Nephron progenitor cell (in vitro differentiated cells): ENCODE results near the gene CTXN1.

Experiments
- DNase-seq: peaks from one replicate; pipeline ENCODE4 v3.0.0; 2021
- H3K27ac Mint-ChIP-seq: 2 replicates; pipeline ENCODE4 v1.8.0; 2021; ENCODE audit warnings: mild to moderate bottlenecking, moderate library complexity, mixed read lengths
- H3K27me3 Mint-ChIP-seq: 2 replicates; pipeline ENCODE4 v1.8.0; 2021; ENCODE audit warnings: mild to moderate bottlenecking, low read depth, mixed read lengths; ENCODE audit not compliant: poor library complexity
- H3K36me3 Mint-ChIP-seq: 2 replicates; pipeline ENCODE4 v1.8.0; 2021; ENCODE audit warnings: low read depth, mixed read lengths
- H3K4me1 Mint-ChIP-seq: 2 replicates; pipeline ENCODE4 v1.8.0; 2021; ENCODE audit warnings: mixed read lengths
- H3K4me3 Mint-ChIP-seq: 2 replicates; pipeline ENCODE4 v1.8.0; 2021; ENCODE audit warnings: mild to moderate bottlenecking, moderate library complexity, mixed read lengths
- H3K9me3 Mint-ChIP-seq: 2 replicates; pipeline ENCODE4 v1.8.0; 2021; ENCODE audit warnings: mild to moderate bottlenecking, moderate library complexity, mixed read lengths
- CTCF ChIP-seq: fragments of 200-600 bp; sonication (generic); IDR thresholded peaks from 2 replicates; pipeline ENCODE4 v1.5.0; 2021; ENCODE audit warnings: antibody characterized with exemption

Gene CTXN1

GRCh38 chr19:7914099-7914498 is 11.8 kb downstream of the CTXN1 start:
- Mint-ChIP-seq H3K27me3 (peaks cover 56% of the 10 kb centered on the region), H3K4me1 (peaks cover 18% of the 10 kb centered on the region), H3K36me3 (peaks cover 20% of the 10 kb centered on the region), H3K9me3 (no peaks in the 10 kb centered on the region), H3K27ac (no peak overlapping the region), H3K4me3 (no peak overlapping the region)
- TF ChIP-seq CTCF: no peak
- no peak for DNase-seq

- no peak overlapping the region for H3K4me3 Mint-ChIP-seq
Observed at GRCh38 chr19:7913652-7914051, 12.3 kb downstream of the CTXN1 start.

GRCh38 chr19:7912697-7913564 is 13.0 kb downstream of the CTXN1 start:
- Mint-ChIP-seq H3K36me3 (peaks cover 20% of the 10 kb centered on the region), H3K27me3 (peaks cover 44% of the 10 kb centered on the region), H3K9me3 (no peaks in the 10 kb centered on the region), H3K27ac (peak overlapping the region; percentile 61), H3K4me3 (no peak overlapping the region), H3K4me1 (peaks cover 15% of the 10 kb centered on the region)
- no peak for DNase-seq
- no peak for TF ChIP-seq CTCF

More at GRCh38 chr19:7913652-7914051, 12.3 kb downstream of the CTXN1 start:
- Mint-ChIP-seq H3K27me3 (peaks cover 52% of the 10 kb centered on the region), H3K4me1 (peaks cover 18% of the 10 kb centered on the region), H3K9me3 (no peaks in the 10 kb centered on the region), H3K27ac (no peak overlapping the region), H3K36me3 (peaks cover 20% of the 10 kb centered on the region)
- no peak for DNase-seq
- no peak for TF ChIP-seq CTCF

GRCh38 chr19:7912144-7912696 is 13.7 kb downstream of the CTXN1 start:
- H3K27me3 Mint-ChIP-seq: peaks cover 37% of the 10 kb centered on the region
- no peak overlapping the region for H3K27ac Mint-ChIP-seq
- H3K4me1 Mint-ChIP-seq: peaks cover 13% of the 10 kb centered on the region
- peaks cover 20% of the 10 kb centered on the region for H3K36me3 Mint-ChIP-seq
- DNase-seq: no peak
- TF ChIP-seq CTCF: no peak
- H3K9me3 Mint-ChIP-seq: no peaks in the 10 kb centered on the region
- no peak overlapping the region for H3K4me3 Mint-ChIP-seq

- no peak for DNase-seq
- H3K4me3 Mint-ChIP-seq: no peak overlapping the region
- H3K4me1 Mint-ChIP-seq: peaks cover 9% of the 10 kb centered on the region
- no peaks in the 10 kb centered on the region for H3K9me3 Mint-ChIP-seq
- H3K36me3 Mint-ChIP-seq: peaks cover 20% of the 10 kb centered on the region
- H3K27me3 Mint-ChIP-seq: peaks cover 31% of the 10 kb centered on the region
- no peak overlapping the region for H3K27ac Mint-ChIP-seq
- TF ChIP-seq CTCF: no peak
Observed at GRCh38 chr19:7911508-7912143, 14.3 kb downstream of the CTXN1 start.
